H1 (cell line): Measurements from ENCODE around the gene TPMT. TPM values are rescaled to one million over a fixed set of nuclear protein-coding genes. Genes with fewer than 3 reads are reported as not detected.

ENCODE experiments used
- CTCF ChIA-PET: fragments of 300-600 bp; sonication (Branson Sonifier 250); formaldehyde crosslinking; loops from one replicate; lab custom pipeline; 2021; ENCODE audit not compliant: partially characterized antibody; lab: Charles Lee
- POLR2A ChIA-PET: fragments of 300-600 bp; sonication (Branson Sonifier 250); formaldehyde crosslinking; loops from one replicate; lab custom pipeline; 2021; ENCODE audit warnings: inconsistent platforms; ENCODE audit not compliant: partially characterized antibody; lab: Charles Lee
- DNase-seq, 2 experiments: peaks; one replicate each; pipeline versions ENCODE4 v3.0.0 to v3.0.0-alpha.2; 2010 to 2022; ENCODE audit warnings: low spot score in 2 of 2, low read depth in 1 of 2, mixed read lengths in 1 of 2
- FAIRE-seq: peaks from 2 replicates; lab custom pipeline; 2011; peaks lifted over from hg19 to GRCh38; lab: Jason Lieb, UNC
- H2AFZ ChIP-seq: 2 replicates; pipeline ENCODE4 v1.8.1; 2012; ENCODE audit warnings: low read length, inconsistent platforms
- H2AK5ac ChIP-seq: 2 replicates; pipeline ENCODE4 v1.6.1; 2013; ENCODE audit warnings: low read depth, low read length
- H2BK120ac ChIP-seq: replicated peaks from 2 replicates; pipeline ENCODE3; 2013; ENCODE audit warnings: low read depth, low read length, inconsistent platforms
- H2BK12ac ChIP-seq: 2 replicates; pipeline ENCODE4 v1.6.1; 2013; ENCODE audit warnings: low read depth, low read length
- H2BK15ac ChIP-seq: 2 replicates; pipeline ENCODE4 v1.6.1; 2013; ENCODE audit warnings: low read length
- H2BK20ac ChIP-seq: 2 replicates; pipeline ENCODE4 v1.6.1; 2013; ENCODE audit warnings: low read length
- H2BK5ac ChIP-seq: 2 replicates; pipeline ENCODE4 v1.6.1; 2013; ENCODE audit warnings: low read depth, low read length
- H3K14ac ChIP-seq: 2 replicates; pipeline ENCODE4 v1.6.1; 2013; ENCODE audit warnings: inconsistent platforms; ENCODE audit not compliant: insufficient read length
- H3K18ac ChIP-seq: 2 replicates; pipeline ENCODE4 v1.6.1; 2013; ENCODE audit warnings: low read length; ENCODE audit errors: extremely low read depth
- H3K23ac ChIP-seq: 2 replicates; pipeline ENCODE4 v1.6.1; 2013; ENCODE audit warnings: inconsistent platforms; ENCODE audit not compliant: insufficient read length
- H3K23me2 ChIP-seq: 2 replicates; pipeline ENCODE4 v1.6.1; 2013; ENCODE audit warnings: low read depth, low read length
- H3K27ac ChIP-seq: 2 replicates; pipeline ENCODE4 v1.6.1; 2011; ENCODE audit warnings: low read depth, low read length, inconsistent platforms
- H3K27me3 ChIP-seq, 4 experiments: replicated peaks in 1 of 4; 1 replicate in 1 of 4; 2 replicates in 3 of 4; pipeline versions ENCODE4 v1.6.1 to v1.8.1; 2011 to 2013; ENCODE audit warnings: low read length in 3 of 4, mild to moderate bottlenecking in 3 of 4, inconsistent platforms in 2 of 4, mixed read lengths in 2 of 4, moderate library complexity in 1 of 4; ENCODE audit not compliant: control insufficient read depth in 3 of 4, insufficient read depth in 3 of 4; ENCODE audit errors: extremely low read depth in 1 of 4
- H3K36me3 ChIP-seq, 4 experiments: 2 replicates each; pipeline versions ENCODE4 v1.6.1 to v1.8.1; 2011 to 2013; ENCODE audit warnings: mild to moderate bottlenecking in 4 of 4, low read length in 3 of 4, moderate library complexity in 2 of 4, control low read depth in 1 of 4, inconsistent platforms in 1 of 4; ENCODE audit not compliant: insufficient read depth in 4 of 4, control insufficient read depth in 2 of 4
- H3K4ac ChIP-seq: replicated peaks from 2 replicates; pipeline ENCODE3; 2013; ENCODE audit warnings: low read length, low read depth, mixed read lengths, inconsistent platforms; ENCODE audit not compliant: insufficient read length
- H3K4me1 ChIP-seq, 4 experiments: replicated peaks in 1 of 4; 1 replicate in 1 of 4; 2 replicates in 3 of 4; pipeline versions ENCODE4 v1.6.1 to v1.8.1; 2011 to 2013; ENCODE audit warnings: low read length in 3 of 4, inconsistent platforms in 2 of 4, mixed read lengths in 1 of 4; ENCODE audit not compliant: insufficient read depth in 4 of 4, control insufficient read depth in 3 of 4
- H3K4me2 ChIP-seq, 2 experiments: 2 replicates each; pipeline versions ENCODE4 v1.6.1 to v1.8.1; 2011 to 2013; ENCODE audit warnings: low read depth in 2 of 2, low read length in 2 of 2, control low read depth in 1 of 2, inconsistent platforms in 1 of 2, mild to moderate bottlenecking in 1 of 2; ENCODE audit not compliant: insufficient read depth in 1 of 2
- H3K4me3 ChIP-seq, 4 experiments: fragments of 200-600, 300-600 bp in 1 of 4; sonication (generic), shearing (Covaris generic), sonication (Bioruptor Twin) in 1 of 4; 2 replicates each; pipeline versions ENCODE4 v1.5.1 to v1.8.1; 2011 to 2016; ENCODE audit warnings: low read length in 4 of 4, low read depth in 3 of 4, control low read depth in 2 of 4, inconsistent platforms in 2 of 4, mild to moderate bottlenecking in 2 of 4, mixed read lengths in 1 of 4, moderate library complexity in 1 of 4; ENCODE audit not compliant: insufficient read depth in 2 of 4; ENCODE audit errors: extremely low read depth in 1 of 4
- H3K56ac ChIP-seq: replicated peaks from 2 replicates; pipeline ENCODE3; 2013; ENCODE audit warnings: low read depth, mild to moderate bottlenecking, mixed read lengths, low read length, inconsistent platforms; ENCODE audit not compliant: insufficient read length
- H3K79me1 ChIP-seq: 2 replicates; pipeline ENCODE4 v1.6.1; 2013; ENCODE audit warnings: low read depth, low read length, control low read depth
- H3K79me2 ChIP-seq, 2 experiments: 2 replicates each; pipeline versions ENCODE4 v1.6.1 to v1.8.1; 2012 to 2013; ENCODE audit warnings: low read length in 2 of 2, mild to moderate bottlenecking in 2 of 2, inconsistent platforms in 1 of 2; ENCODE audit not compliant: insufficient read depth in 2 of 2, control insufficient read depth in 1 of 2
- H3K9ac ChIP-seq, 4 experiments: replicated peaks in 1 of 4; 1 replicate in 1 of 4; 2 replicates in 3 of 4; pipeline versions ENCODE4 v1.6.1 to v1.8.1; 2011 to 2013; ENCODE audit warnings: low read depth in 3 of 4, low read length in 3 of 4, control low read depth in 2 of 4, mild to moderate bottlenecking in 2 of 4, moderate library complexity in 2 of 4, inconsistent platforms in 1 of 4; ENCODE audit errors: extremely low read depth in 1 of 4
- H3K9me3 ChIP-seq, 2 experiments: 2 replicates each; pipeline versions ENCODE4 v1.6.1 to v1.8.1; 2012 to 2013; ENCODE audit warnings: mild to moderate bottlenecking in 2 of 2, moderate library complexity in 2 of 2, control low read depth in 1 of 2, inconsistent platforms in 1 of 2, low read depth in 1 of 2, low read length in 1 of 2, mixed read lengths in 1 of 2; ENCODE audit not compliant: insufficient read depth in 2 of 2
- H4K20me1 ChIP-seq, 2 experiments: replicated peaks in 1 of 2; 2 replicates each; pipeline versions ENCODE3 to v1.8.1; 2011 to 2013; ENCODE audit warnings: inconsistent platforms in 2 of 2, low read length in 2 of 2, mild to moderate bottlenecking in 1 of 2; ENCODE audit not compliant: insufficient read depth in 2 of 2, control insufficient read depth in 1 of 2
- H4K5ac ChIP-seq: 2 replicates; pipeline ENCODE4 v1.6.1; 2013; ENCODE audit warnings: low read length, low read depth, mixed read lengths, inconsistent platforms; ENCODE audit not compliant: insufficient read length
- H4K8ac ChIP-seq: 2 replicates; pipeline ENCODE4 v1.8.0; 2013; ENCODE audit warnings: mild to moderate bottlenecking, moderate library complexity, low read length, inconsistent platforms; ENCODE audit not compliant: insufficient read depth; ENCODE audit errors: extremely low read depth
- H4K91ac ChIP-seq: replicated peaks from 2 replicates; pipeline ENCODE3; 2013; ENCODE audit warnings: low read length, mixed read lengths, inconsistent platforms; ENCODE audit not compliant: insufficient read length
- SAP30 ChIP-seq: fragments of 300-600 bp; sonication (generic); IDR thresholded peaks from 2 replicates; pipeline ENCODE4 v1.7.1; 2012; ENCODE audit warnings: low read length, moderate library complexity, mild to moderate bottlenecking, inconsistent platforms; ENCODE audit not compliant: insufficient read depth, insufficient replicate concordance
- WGBS, 2 experiments: shearing (Covaris generic) in 1 of 2; methylation state at CpG; one replicate each; pipeline versions ENCODE4 v1.1.6 to v1.1.7; 2013 to 2015; ENCODE audit warnings: low lambda C conversion rate in 2 of 2, mixed read lengths in 2 of 2, inconsistent platforms in 1 of 2, low coverage in 1 of 2, missing lambda C conversion rate in 1 of 2; ENCODE audit not compliant: insufficient replicate concordance in 2 of 2, insufficient coverage in 1 of 2, insufficient read length in 1 of 2; ENCODE audit errors: extremely low coverage in 1 of 2, missing lambda C conversion rate in 1 of 2; 5-methylcytosine and 5-hydroxymethylcytosine counted together
- polyA plus RNA-seq, 7 experiments: library from polyadenylated mRNA; depleted of rRNA in 3 of 7; stranded (reverse) in 5 of 7; unstranded in 2 of 7; fragments of >200 nt in 5 of 7; fragments of 200-250 nt in 2 of 7; gene quantifications; 1 replicate in 5 of 7; 2 replicates in 1 of 7; 4 replicates in 1 of 7; pipeline versions ENCODE4 v1.2.1 to v1.2.3, GENCODE V29; 2011 to 2013; ENCODE audit warnings: missing spikeins in 2 of 7, mixed read lengths in 2 of 7
- total RNA-seq: library from RNA; stranded (reverse); fragmentation: NEBNext Ultra II Directional; extraction: Animal tissue kit (Norgen Biotek cat#: 25700); gene quantifications from 2 replicates; pipeline ENCODE4 v1.2.1, GENCODE V29; 2021

TPMT gene
- total and polyA plus RNA-seq, 2 of the 8 experiments (the other 6 are each of a cell fraction or from before 2014, with no cell fraction given) = 12.3 to 17.2 TPM

- no peak overlapping the region for H2AFZ ChIP-seq
- no peak overlapping the region for H2BK15ac ChIP-seq
- no peak overlapping the region for H3K18ac ChIP-seq
- H3K23me2 ChIP-seq = no peaks in the 10 kb centered on the region; the same call in 1 of the 2 replicates
- CTCF ChIA-PET = no interaction called here
- no peak overlapping the region for H4K8ac ChIP-seq
- no peaks in the 10 kb centered on the region; a peak in 1 of 4 replicates for H3K9me3 ChIP-seq
- H3K79me2 ChIP-seq = no peaks in the 10 kb centered on the region
- H4K20me1 ChIP-seq = no peaks in the 10 kb centered on the region
- H3K4me2 ChIP-seq = no peak overlapping the region
- H4K91ac ChIP-seq = no peak overlapping the region
- no peak overlapping the region for H3K56ac ChIP-seq
- H3K23ac ChIP-seq = no peak overlapping the region
- H3K27me3 ChIP-seq = no peaks in the 10 kb centered on the region
- H3K14ac ChIP-seq = no peak overlapping the region
- no peak overlapping the region for H3K27ac ChIP-seq
- H2BK120ac ChIP-seq = no peak overlapping the region
- H3K79me1 ChIP-seq = no peaks in the 10 kb centered on the region
- H3K4me3 ChIP-seq = no peak overlapping the region
- H2BK12ac ChIP-seq = no peak overlapping the region
- no peak for TF ChIP-seq SAP30
- TF ChIP-seq, all 59 proteins: peak for 0
- WGBS, 2 experiments = 87% methylated on average over 3 of the region's 3 CpGs; no CpG with 5 or more reads in 1 of the 2 experiments
- Histone ChIP-seq H2AK5ac (no peak overlapping the region), H3K36me3 (no peaks in the 10 kb centered on the region), H2BK5ac (no peak overlapping the region), H3K4me1 (no peaks in the 10 kb centered on the region), H4K5ac (no peak overlapping the region), H3K4ac (no peak overlapping the region), H2BK20ac (no peak overlapping the region), H3K9ac (no peak overlapping the region)
- POLR2A ChIA-PET = no interaction called here
- FAIRE-seq (no peak), DNase-seq (no peak)
These were observed 76.0 kb downstream of the TPMT start for GRCh38 chr6:18078866-18079265.

Other genes with a start within 250 kb of the TPMT start
- 40.8 and 43.3 TPM in 2 replicates for gene KIF13A, start 167.4 kb downstream of the TPMT start, total RNA-seq
- gene KIF13A, start 167.4 kb downstream of the TPMT start, polyA plus RNA-seq (2011; rRNA removed) = 10.4 and 14.7 TPM in 2 replicates
- gene NHLRC1, start 32.4 kb downstream of the TPMT start, total RNA-seq = 0.58 and 0.82 TPM in 2 replicates
- 0.55 and 0.57 TPM in 2 replicates for gene NHLRC1, start 32.4 kb downstream of the TPMT start, polyA plus RNA-seq (2011; rRNA removed)
- 7.5 and 7.7 TPM in 2 replicates for gene KDM1B, start 345 bp upstream of the TPMT start, total RNA-seq
- 3.7 and 4.0 TPM in 2 replicates for gene KDM1B, start 345 bp upstream of the TPMT start, polyA plus RNA-seq (2011; rRNA removed)
- gene DEK, start 109.5 kb upstream of the TPMT start, total RNA-seq = 227 and 228 TPM in 2 replicates
- gene DEK, start 109.5 kb upstream of the TPMT start, polyA plus RNA-seq (2011; rRNA removed) = 22.1 and 40.0 TPM in 2 replicates
- gene RNF144B, start 232.3 kb upstream of the TPMT start, total RNA-seq = 9.8 and 11.2 TPM in 2 replicates
- 1.1 and 1.8 TPM in 2 replicates for gene RNF144B, start 232.3 kb upstream of the TPMT start, polyA plus RNA-seq (2011; rRNA removed)